ENCODE measurements around the gene SIL1.

- TF ChIP-seq CTCF (IDR thresholded peaks at IDR 0.05 in 8 of 11, conservative IDR thresholded peaks at IDR 0.05 in 3 of 11): no peak
- no peak for TF ChIP-seq POLR2A (IDR thresholded peaks at IDR 0.05)
Observed at GRCh38 chr5:138937392-138938387, 260.5 kb downstream of the SIL1 start.

All from spleen (tissue), 7 donors.